CD4-positive, alpha-beta T cell (primary cell): ENCODE measurements around the gene SLAMF7. TPM values are rescaled to one million over a fixed set of nuclear protein-coding genes. Genes with fewer than 3 reads are reported as not detected.
A peak's percentile ranks its signal among the peaks of the same experiment; 100 is the strongest.

ENCODE experiments used
- ATAC-seq: fragments of 200-7000 bp; cut with Tn5 transposase; one replicate; pipeline ENCODE4 v1.10.0; 2022; ENCODE audit warnings: mild to moderate bottlenecking; ENCODE audit not compliant: poor library complexity
- CTCF ChIA-PET: fragments of 350-600 bp; sonication (Branson Sonifier 250); formaldehyde crosslinking; loops from one replicate; lab custom pipeline; 2021; ENCODE audit warnings: antibody characterized with exemption, inconsistent platforms; lab: Charles Lee
- POLR2A ChIA-PET: fragments of 350-600 bp; sonication (Branson Sonifier 250); formaldehyde crosslinking; loops from one replicate; lab custom pipeline; 2021; ENCODE audit warnings: antibody characterized with exemption, inconsistent platforms; lab: Charles Lee
- DNase-seq, 14 experiments: peaks; one replicate each; pipeline ENCODE4 v3.0.0-alpha.2; 2013 to 2020; ENCODE audit warnings: mixed read lengths in 2 of 14
- H3K27ac ChIP-seq, 2 donors: one replicate each; pipeline versions ENCODE4 v1.5.1 to v1.7.0; 2013; ENCODE audit warnings: low read length in 2 of 2, low read depth in 1 of 2, mild to moderate bottlenecking in 1 of 2
- H3K27me3 ChIP-seq, 2 experiments: 1 replicate in 1 of 2; 2 replicates in 1 of 2; pipeline versions ENCODE4 v1.6.1 to v1.7.0; 2013; ENCODE audit warnings: low read length in 2 of 2, control low read depth in 1 of 2, mild to moderate bottlenecking in 1 of 2, moderate library complexity in 1 of 2; ENCODE audit not compliant: insufficient read depth in 2 of 2, control insufficient read depth in 1 of 2
- H3K36me3 ChIP-seq: one replicate; pipeline ENCODE4 v1.6.1; 2013; ENCODE audit warnings: low read length, control low read depth; ENCODE audit not compliant: insufficient read depth
- H3K4me1 ChIP-seq: one replicate; pipeline ENCODE4 v1.6.1; 2013; ENCODE audit warnings: low read length, control low read depth; ENCODE audit not compliant: insufficient read depth
- H3K4me3 ChIP-seq: one replicate; pipeline ENCODE4 v1.5.1; 2013; ENCODE audit warnings: mild to moderate bottlenecking, low read length, moderate library complexity
- H3K9me3 ChIP-seq, 2 experiments: 1 replicate in 1 of 2; 2 replicates in 1 of 2; pipeline versions ENCODE4 v1.6.1 to v1.7.0; 2013; ENCODE audit warnings: low read length in 2 of 2, mild to moderate bottlenecking in 2 of 2, control low read depth in 1 of 2, moderate library complexity in 1 of 2; ENCODE audit not compliant: control insufficient read depth in 1 of 2, insufficient read depth in 1 of 2
- H3K27ac Mint-ChIP-seq: one replicate; pipeline ENCODE4 v1.8.0; 2020; ENCODE audit warnings: mixed read lengths
- H3K27me3 Mint-ChIP-seq: one replicate; pipeline ENCODE4 v1.8.0; 2021; ENCODE audit warnings: mixed read lengths
- H3K36me3 Mint-ChIP-seq: one replicate; pipeline ENCODE4 v1.8.0; 2021; ENCODE audit warnings: low read depth, mixed read lengths
- H3K4me1 Mint-ChIP-seq: one replicate; pipeline ENCODE4 v1.8.0; 2021; ENCODE audit warnings: low read depth, mixed read lengths
- H3K4me3 Mint-ChIP-seq: one replicate; pipeline ENCODE4 v1.8.0; 2020; ENCODE audit warnings: mild to moderate bottlenecking, mixed read lengths
- H3K9me3 Mint-ChIP-seq: one replicate; pipeline ENCODE4 v1.8.0; 2020; ENCODE audit warnings: mixed read lengths
- intact Hi-C, 2 experiments: fragments of 100-400 bp; cut with DNase I in 1 of 2; cut with micrococcal nuclease in 1 of 2; formaldehyde crosslinking; loops; one replicate each; pipeline versions ENCODE4 v1.15.1 to v1.9.0; 2023 to 2025; cut with DNase I, micrococcal nuclease
- total RNA-seq, 174 experiments: library from RNA in 2 of 174; stranded (reverse) in 2 of 174; gene quantifications; one replicate each; pipeline ENCODE4 v1.2.3 and lab custom pipeline; 2021 to 2026
- TF ChIP-seq, protein P1 (sequence below): fragments of 200-600 bp; IDR thresholded peaks from one replicate; pipeline ENCODE4 v1.8.0; 2022; ENCODE audit warnings: antibody characterized with exemption, mild to moderate bottlenecking

Gene SLAMF7
- total RNA-seq, 2 experiments from 2014 or later = 0.69 to 0.78 TPM

DNA sequence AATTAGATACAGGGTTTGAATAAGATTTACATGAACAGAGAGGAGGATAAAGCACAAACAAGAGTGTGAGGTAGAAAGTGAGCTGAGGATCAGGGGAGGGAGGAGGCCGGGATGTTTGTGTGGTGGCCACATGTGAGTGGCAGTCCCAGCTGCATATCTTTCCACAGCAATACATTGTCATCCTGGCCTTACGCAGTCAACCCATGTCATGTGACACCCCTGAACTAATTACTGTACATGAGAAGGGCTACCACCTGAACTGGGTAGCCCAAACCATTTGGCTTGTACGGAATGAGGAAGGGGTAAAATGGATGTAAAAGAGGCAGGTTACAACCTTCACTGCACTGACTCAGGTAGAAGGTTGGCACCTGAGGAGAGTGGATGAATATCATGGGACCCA, 4.2 kb downstream of the SLAMF7 start:
- H3K27me3 ChIP-seq = no peaks in the 10 kb centered on the region
- DNase-seq (peak in 3 of 14 experiments; percentile 37 to 49 (median 38)), ATAC-seq (no peak)
- POLR2A ChIA-PET = interaction anchor here (2.7 kb wide), 1 partner anchor 25 kb away, joined by 12 read pairs; no protein-coding TSS in a partner anchor
- CTCF ChIA-PET = interaction anchor here (1.9 kb wide), 1 partner anchor 25 kb away, joined by 6 read pairs; no protein-coding TSS in a partner anchor
- no peak overlapping the region for H3K27ac ChIP-seq
- Mint-ChIP-seq H3K9me3 (no peaks in the 10 kb centered on the region), H3K27me3 (no peaks in the 10 kb centered on the region), H3K4me1 (peaks cover 17% of the 10 kb centered on the region), H3K36me3 (no peaks in the 10 kb centered on the region), H3K27ac (no peak overlapping the region), H3K4me3 (no peak overlapping the region)
- no peaks in the 10 kb centered on the region for H3K9me3 ChIP-seq
- peaks cover 39% of the 10 kb centered on the region for H3K4me1 ChIP-seq
- no peaks in the 10 kb centered on the region for H3K36me3 ChIP-seq
- no peak overlapping the region for H3K4me3 ChIP-seq
- TF ChIP-seq, protein P1, sequence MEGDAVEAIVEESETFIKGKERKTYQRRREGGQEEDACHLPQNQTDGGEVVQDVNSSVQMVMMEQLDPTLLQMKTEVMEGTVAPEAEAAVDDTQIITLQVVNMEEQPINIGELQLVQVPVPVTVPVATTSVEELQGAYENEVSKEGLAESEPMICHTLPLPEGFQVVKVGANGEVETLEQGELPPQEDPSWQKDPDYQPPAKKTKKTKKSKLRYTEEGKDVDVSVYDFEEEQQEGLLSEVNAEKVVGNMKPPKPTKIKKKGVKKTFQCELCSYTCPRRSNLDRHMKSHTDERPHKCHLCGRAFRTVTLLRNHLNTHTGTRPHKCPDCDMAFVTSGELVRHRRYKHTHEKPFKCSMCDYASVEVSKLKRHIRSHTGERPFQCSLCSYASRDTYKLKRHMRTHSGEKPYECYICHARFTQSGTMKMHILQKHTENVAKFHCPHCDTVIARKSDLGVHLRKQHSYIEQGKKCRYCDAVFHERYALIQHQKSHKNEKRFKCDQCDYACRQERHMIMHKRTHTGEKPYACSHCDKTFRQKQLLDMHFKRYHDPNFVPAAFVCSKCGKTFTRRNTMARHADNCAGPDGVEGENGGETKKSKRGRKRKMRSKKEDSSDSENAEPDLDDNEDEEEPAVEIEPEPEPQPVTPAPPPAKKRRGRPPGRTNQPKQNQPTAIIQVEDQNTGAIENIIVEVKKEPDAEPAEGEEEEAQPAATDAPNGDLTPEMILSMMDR = no peak
- intact Hi-C loops = no loop called here

DNA sequence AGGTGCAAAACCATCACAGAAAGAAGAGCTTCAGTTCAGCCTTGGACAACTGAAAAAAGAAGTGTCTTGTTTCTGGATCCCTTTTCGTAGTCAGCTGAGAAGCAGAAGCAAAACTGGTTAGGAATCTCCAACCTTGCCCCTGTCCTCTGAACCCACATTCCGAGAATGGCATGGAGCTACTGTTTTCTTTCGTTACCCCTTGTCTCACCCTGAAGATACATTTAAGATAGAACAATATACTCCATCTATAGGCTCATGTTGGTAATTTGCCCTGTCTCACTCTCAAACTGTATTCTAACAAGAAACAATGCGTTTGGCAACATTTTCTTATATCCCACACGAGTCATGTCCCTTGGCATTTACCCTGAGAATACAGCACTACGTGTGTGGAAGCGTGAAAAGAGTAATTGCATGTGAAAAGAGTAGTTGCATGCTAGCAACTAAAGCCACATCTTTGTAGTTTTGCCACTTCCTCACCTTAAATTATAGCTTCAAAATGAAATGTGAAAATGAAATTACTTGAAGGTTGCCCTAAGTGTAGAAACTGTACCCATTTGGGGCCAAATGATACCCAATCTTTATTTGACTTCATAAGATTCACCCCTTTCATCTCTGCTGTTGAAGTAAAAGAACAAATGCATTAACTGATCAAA, 5.3 kb downstream of the SLAMF7 start:
- Mint-ChIP-seq H3K4me3 (peak overlapping the region; percentile 42), H3K27ac (peak overlapping the region; percentile 57), H3K4me1 (peaks cover 17% of the 10 kb centered on the region), H3K27me3 (no peaks in the 10 kb centered on the region), H3K9me3 (no peaks in the 10 kb centered on the region), H3K36me3 (no peaks in the 10 kb centered on the region)
- TF ChIP-seq, protein P1 = no peak
- POLR2A ChIA-PET = interaction anchor here (0.9 to 2.7 kb wide), 6 partner anchors 9 to 277 kb away, joined by 3 to 12 read pairs (median 4); partner anchors contain the start of gene LY9
- intact Hi-C loops = no loop called here
- Histone ChIP-seq H3K9me3 (no peaks in the 10 kb centered on the region), H3K27ac (no peak overlapping the region), H3K4me3 (no peak overlapping the region), H3K4me1 (peaks cover 39% of the 10 kb centered on the region), H3K27me3 (no peaks in the 10 kb centered on the region), H3K36me3 (no peaks in the 10 kb centered on the region)
- DNase-seq (peak in 3 of 14 experiments; percentile 46 to 76 (median 47)), ATAC-seq (peak; percentile 56)
- CTCF ChIA-PET = interaction anchor here (1.2 to 1.9 kb wide), 2 partner anchors 24 to 69 kb away, joined by 3 to 6 read pairs; no protein-coding TSS in a partner anchor

DNA sequence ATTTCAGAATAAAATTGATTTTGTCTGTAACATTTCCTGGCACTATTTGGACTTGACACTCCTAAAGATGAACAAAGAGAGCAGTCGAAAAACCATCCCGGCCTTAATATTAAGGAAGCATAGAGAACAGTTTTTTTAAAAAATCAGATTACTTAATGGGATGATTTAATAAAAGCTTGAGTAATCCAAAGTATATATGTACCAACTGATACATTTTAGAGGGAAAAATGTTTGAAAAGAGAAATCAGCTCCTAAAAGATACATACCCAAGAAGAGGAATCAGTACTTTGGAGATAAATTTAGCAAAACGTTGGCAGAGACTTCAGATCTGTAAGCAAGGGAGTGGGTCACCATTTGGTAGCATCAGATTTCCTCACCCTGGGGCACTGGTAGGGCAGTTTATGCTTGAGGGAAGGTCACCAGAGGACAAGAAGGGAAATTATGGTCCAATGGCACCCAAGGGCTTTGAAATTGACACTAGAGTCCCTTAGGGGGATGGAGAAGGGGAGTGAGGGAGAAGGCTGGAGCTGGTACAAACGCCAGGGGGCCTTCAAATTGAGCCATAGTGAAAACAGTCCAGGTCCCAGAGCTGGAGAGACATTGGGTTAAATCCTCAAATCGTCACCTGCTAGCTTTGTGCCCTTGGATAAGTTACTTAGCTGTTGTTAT, 5.9 kb downstream of the SLAMF7 start:
- peaks cover 17% of the 10 kb centered on the region for H3K4me1 Mint-ChIP-seq
- no peaks in the 10 kb centered on the region for H3K36me3 Mint-ChIP-seq
- no peak overlapping the region for H3K4me3 Mint-ChIP-seq
- DNase-seq = no peak
- Histone ChIP-seq H3K36me3 (no peaks in the 10 kb centered on the region), H3K9me3 (no peaks in the 10 kb centered on the region), H3K27ac (no peak overlapping the region), H3K27me3 (no peaks in the 10 kb centered on the region), H3K4me1 (peaks cover 42% of the 10 kb centered on the region), H3K4me3 (no peak overlapping the region)
- CTCF ChIA-PET = interaction anchor here (1.2 to 1.9 kb wide), 2 partner anchors 23 to 70 kb away, joined by 3 to 6 read pairs; no protein-coding TSS in a partner anchor
- no peaks in the 10 kb centered on the region for H3K27me3 Mint-ChIP-seq
- TF ChIP-seq, protein P1 = no peak
- H3K9me3 Mint-ChIP-seq = no peaks in the 10 kb centered on the region
- POLR2A ChIA-PET = interaction anchor here (0.9 to 2.7 kb wide), 5 partner anchors 9 to 277 kb away, joined by 3 to 12 read pairs (median 5); partner anchors contain the start of gene LY9
- H3K27ac Mint-ChIP-seq = peak overlapping the region; percentile 57
- intact Hi-C loops = no loop called here
- ATAC-seq = no peak
